Umbilical cord (tissue), 2 donors: ENCODE results near the gene ELOVL1. TPM values are rescaled to one million over a fixed set of nuclear protein-coding genes. Genes with fewer than 3 reads are reported as not detected.

Experiments
- DNase-seq: peaks from one replicate; pipeline ENCODE4 v3.0.0-alpha.2; 2015; ENCODE audit warnings: low spot score
- total RNA-seq: library from RNA; depleted of rRNA; stranded (reverse); fragments of >200 nt; gene quantifications from one replicate; pipeline ENCODE4 v1.2.3, GENCODE V29; 2014; ENCODE audit warnings: low replicate concordance; ENCODE audit not compliant: insufficient read depth

The ELOVL1 gene
- total RNA-seq, 1 donor from 2014 or later, result 18.1 TPM

DNA sequence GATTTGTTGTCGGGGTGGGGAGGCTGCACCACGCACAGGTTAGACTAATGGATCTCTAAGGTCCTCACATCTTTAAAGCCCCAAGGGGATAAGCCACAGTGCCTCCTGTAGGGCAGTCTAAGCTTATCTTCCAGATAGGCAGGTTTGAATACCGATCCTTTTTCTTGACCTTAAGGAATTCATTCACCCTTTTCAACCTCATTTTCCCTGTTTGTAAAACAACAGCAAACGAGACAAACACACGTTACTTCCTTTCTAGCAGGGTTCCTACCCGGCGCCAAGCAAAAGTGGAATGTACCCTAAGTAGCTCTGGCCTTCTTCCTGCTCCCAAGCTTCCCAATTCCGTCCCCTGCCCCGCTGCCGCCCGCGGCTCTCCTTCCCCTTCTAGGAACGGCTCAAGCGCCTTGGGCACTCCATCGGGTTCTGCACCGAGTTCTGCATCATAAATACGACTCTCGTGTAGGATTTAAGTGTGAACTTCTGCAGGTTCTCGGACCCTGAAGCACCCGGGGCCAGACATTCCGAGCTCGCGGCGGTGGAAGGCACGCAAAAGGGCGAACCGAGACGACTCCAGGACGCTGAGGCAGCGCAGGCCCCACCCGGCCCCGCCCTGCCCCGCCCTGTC lies 9.6 kb downstream of the ELOVL1 start:
- no peak for DNase-seq

GRCh38 chr1:43357251-43357650 lies 10.6 kb downstream of the ELOVL1 start:
- DNase-seq, result no peak

DNA sequence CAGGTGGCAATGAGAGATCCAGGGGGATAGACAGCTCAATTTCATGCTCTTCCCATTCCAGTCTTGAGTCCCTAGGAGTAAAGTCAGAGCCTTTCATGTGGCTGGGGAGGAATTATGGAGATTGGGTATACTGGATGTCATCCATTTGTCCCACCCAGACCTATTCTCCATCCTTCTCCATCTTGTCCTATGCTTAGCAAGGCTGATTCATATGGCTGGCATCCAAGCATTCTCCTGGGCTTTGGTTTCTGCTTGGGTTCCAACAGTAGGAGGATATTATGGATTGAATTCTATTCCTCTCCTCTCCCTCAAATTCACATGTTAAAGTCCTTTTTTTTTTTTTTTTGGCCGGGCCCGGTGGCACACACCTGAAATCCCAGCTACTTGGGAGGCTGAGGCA lies 12.9 kb downstream of the ELOVL1 start:
- DNase-seq, result no peak

DNA sequence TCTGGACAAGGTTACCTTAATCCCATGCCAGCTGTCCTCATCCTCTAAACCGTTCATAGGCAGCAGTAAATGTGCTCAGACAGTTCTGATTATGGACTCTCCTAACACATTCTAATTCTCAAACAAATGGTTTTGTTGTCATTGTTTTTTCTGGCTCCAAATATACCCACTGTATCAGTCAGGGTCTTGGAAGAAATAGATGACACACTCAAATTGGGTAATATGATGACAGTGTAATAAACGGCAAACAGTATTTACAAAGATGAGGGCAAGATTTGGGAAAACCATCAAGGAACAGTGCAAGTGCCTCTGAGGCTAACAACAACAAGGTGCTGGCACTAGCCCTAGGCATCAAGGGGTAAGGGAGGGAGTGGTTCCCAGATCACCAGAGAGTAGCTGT lies 13.3 kb downstream of the ELOVL1 start:
- DNase-seq, result no peak

- DNase-seq, result no peak
Measured at GRCh38 chr1:43352881-43353280, 14.9 kb downstream of the ELOVL1 start.

GRCh38 chr1:43352351-43352705 lies 15.5 kb downstream of the ELOVL1 start:
- DNase-seq, result no peak

DNA sequence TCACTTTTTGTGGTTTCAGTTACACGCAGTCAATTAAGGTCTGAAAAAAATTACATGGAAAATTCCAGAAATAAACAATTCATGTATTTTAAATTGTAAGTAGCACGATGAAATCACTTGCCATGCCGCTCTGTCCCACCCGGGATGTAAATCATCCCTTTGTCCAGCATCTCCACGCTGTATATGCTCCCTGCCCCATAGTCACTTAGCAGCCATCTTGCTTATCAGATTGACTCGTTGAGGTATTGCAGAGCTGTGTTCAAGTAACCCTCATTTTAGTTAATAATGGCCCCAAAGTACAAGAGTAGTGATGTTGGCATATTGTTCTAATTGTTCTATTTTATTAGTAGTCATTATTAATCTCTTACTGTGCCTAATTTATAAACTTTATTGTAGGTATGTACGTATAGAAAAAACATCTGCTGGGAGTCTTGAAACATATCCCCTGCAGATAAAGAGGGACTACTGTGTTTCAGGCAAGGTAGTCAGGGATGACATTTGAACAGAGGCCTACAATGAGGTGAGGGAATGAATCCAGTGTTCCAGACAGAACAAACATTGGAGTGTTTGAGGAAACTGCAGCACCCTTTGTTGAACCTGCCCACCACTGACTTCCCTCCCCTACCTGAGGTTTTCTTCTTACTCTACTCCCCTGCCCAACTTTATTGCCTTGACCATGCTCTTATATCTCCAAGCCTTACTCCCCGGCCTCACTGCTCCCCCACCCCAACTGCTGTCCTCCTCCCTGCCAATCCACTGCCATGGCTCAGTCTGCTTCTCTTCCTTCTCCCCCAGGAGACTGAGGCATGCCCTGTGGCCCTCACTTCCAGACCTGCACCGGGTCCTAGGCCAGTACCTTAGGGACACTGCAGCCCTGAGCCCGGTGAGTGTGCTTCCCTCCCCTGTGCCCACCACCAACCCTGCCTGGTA lies 16.1 kb downstream of the ELOVL1 start:
- no peak for DNase-seq

GRCh38 chr1:43350976-43351375 lies 16.8 kb downstream of the ELOVL1 start:
- DNase-seq, result no peak

- DNase-seq, result peak; percentile 79
Measured at GRCh38 chr1:43349594-43350306, 18.1 kb downstream of the ELOVL1 start.

DNA sequence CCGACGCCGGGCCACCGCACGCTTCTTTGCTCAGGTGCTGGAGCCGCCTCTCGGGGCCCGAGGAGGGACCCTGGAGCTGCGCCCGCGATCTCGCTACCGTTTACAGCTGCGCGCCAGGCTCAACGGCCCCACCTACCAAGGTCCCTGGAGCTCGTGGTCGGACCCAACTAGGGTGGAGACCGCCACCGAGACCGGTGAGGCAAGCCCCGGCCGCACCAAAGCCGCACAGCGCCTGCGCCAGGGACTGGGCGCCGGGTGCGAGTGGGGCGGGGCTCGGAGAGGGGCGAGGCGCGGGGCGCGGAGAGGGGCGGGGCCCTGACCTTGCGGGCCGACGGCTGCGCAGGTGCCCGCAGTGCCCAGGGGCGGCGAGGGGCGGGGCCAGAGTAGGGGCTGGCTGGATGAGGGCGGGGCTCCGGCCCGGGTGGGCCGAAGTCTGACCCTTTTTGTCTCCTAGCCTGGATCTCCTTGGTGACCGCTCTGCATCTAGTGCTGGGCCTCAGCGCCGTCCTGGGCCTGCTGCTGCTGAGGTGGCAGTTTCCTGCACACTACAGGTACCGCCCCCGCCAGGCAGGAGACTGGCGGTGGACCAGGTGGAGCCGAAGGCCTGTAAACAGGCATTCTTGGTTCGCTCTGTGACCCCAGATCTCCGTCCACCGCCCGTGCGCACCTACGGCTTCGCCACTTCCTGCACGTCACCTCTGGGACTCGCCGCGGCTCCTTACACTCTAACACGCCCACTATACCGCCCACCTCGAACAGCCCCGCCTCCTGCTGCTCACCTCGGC lies 18.8 kb downstream of the ELOVL1 start:
- peak; percentile 79 for DNase-seq

- DNase-seq, result no peak
Measured at GRCh38 chr1:43348343-43348808, 19.4 kb downstream of the ELOVL1 start.

DNA sequence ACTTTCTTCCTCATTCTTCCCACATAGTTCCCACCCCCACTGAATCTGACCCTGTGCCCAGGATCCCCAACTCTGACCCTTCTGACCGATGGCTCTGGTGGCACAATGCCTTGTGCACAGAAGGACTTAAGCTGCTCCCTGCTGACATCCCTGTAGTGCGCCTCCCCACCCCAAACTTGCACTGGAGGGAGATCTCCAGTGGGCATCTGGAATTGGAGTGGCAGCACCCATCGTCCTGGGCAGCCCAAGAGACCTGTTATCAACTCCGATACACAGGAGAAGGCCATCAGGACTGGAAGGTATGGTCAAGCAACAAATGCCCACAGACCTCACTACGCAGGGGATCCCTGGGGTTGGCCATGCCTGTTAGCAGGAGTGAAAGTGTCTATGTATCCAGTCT lies 21.2 kb downstream of the ELOVL1 start:
- no peak for DNase-seq

GRCh38 chr1:43345120-43345519 lies 22.7 kb downstream of the ELOVL1 start:
- DNase-seq, result no peak

GRCh38 chr1:43344267-43344850 lies 23.5 kb downstream of the ELOVL1 start:
- no peak for DNase-seq

DNA sequence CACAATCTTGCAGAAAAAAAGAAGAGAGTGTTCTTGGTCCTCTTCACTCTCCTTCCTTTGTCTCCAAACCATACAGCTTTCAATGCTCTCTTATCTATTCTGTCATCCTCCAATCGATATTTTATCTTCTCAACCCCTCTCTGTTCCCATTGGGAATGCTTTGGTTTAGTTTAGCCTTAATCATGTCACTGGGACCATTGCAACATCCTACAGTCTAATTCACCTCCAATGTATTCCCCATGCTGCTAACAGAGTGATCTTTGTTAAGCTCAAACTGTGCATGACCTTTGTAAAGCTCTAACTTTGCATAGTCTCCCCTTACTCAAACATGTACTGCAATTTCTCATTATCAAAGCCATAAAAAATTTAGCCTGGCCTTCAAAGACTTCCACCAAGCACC lies 27.3 kb downstream of the ELOVL1 start:
- DNase-seq, result no peak

- DNase-seq, result no peak
Measured at GRCh38 chr1:43339584-43340232, 28.1 kb downstream of the ELOVL1 start.

- no peak for DNase-seq
Measured at GRCh38 chr1:43338001-43338400, 29.8 kb downstream of the ELOVL1 start.

- no peak for DNase-seq
Measured at GRCh38 chr1:43337588-43337987, 30.2 kb downstream of the ELOVL1 start, which contains the start of gene MPL. TSS of gene MPL (plus strand) at chr1:43337818. CDS start at chr1:43337849, 31 bp downstream.

- DNase-seq, result no peak
Measured at GRCh38 chr1:43334453-43335205, 33.2 kb downstream of the ELOVL1 start.

DNA sequence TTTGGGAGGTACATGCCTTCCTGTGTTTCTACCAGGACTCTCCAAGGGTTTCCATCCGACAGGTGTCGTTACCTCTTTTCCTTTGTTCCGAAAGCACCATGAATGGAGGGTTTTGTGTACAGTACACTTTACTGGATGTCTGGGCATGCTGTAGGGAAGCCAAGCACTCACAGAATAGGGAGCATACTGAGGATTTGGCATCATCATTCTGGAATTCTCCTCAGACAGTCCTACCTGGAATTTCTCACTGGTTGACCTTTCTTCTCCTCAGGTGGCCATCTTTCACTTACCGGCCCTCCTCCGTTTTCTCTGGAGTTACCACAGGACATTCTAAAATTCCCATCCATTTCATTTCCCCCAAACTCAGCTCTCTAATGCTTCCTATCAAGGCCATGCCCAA lies 36.1 kb downstream of the ELOVL1 start:
- DNase-seq, result no peak
